HG03175 (cell line): ENCODE data around the gene SRD5A3.

Experiments
- ATAC-seq: cut with Tn5 transposase; IDR thresholded peaks from one replicate; pipeline ENCODE4 v1.9.1; 2021; ENCODE audit warnings: mild to moderate bottlenecking, moderate library complexity; ENCODE audit not compliant: unreplicated experiment

Gene SRD5A3

GRCh38 chr4:55372259-55372658 lies 26.2 kb downstream of the SRD5A3 start:
- ATAC-seq = no peak

GRCh38 chr4:55373461-55373860 lies 27.4 kb downstream of the SRD5A3 start:
- ATAC-seq = no peak

GRCh38 chr4:55376698-55377097 lies 30.7 kb downstream of the SRD5A3 start:
- ATAC-seq = no peak

- no peak for ATAC-seq
Observed at GRCh38 chr4:55378617-55379467, 32.8 kb downstream of the SRD5A3 start.

GRCh38 chr4:55380576-55380975 lies 34.5 kb downstream of the SRD5A3 start:
- ATAC-seq = no peak

- no peak for ATAC-seq
Observed at GRCh38 chr4:55381502-55381901, 35.5 kb downstream of the SRD5A3 start.

GRCh38 chr4:55382488-55383003 lies 36.5 kb downstream of the SRD5A3 start:
- no peak for ATAC-seq

- no peak for ATAC-seq
Observed at GRCh38 chr4:55385201-55385649, 39.2 kb downstream of the SRD5A3 start.

- ATAC-seq = peak; percentile 76
Observed at GRCh38 chr4:55386073-55386472, 40.0 kb downstream of the SRD5A3 start.

GRCh38 chr4:55386840-55387239 lies 40.8 kb downstream of the SRD5A3 start:
- ATAC-seq = no peak

GRCh38 chr4:55393461-55394320 lies 47.6 kb downstream of the SRD5A3 start:
- ATAC-seq = no peak

- ATAC-seq = peak; percentile 0
Observed at GRCh38 chr4:55395218-55395528, 49.1 kb downstream of the SRD5A3 start.

GRCh38 chr4:55395529-55396307 lies 49.7 kb downstream of the SRD5A3 start, which contains the start of gene TMEM165:
Gene TMEM165 (plus strand): TSS chr4:55395957. CDS start chr4:55396190, 233 bp downstream.
- ATAC-seq = peak; percentile 94

GRCh38 chr4:55396308-55397125 lies 50.5 kb downstream of the SRD5A3 start:
- ATAC-seq = peak; percentile 28

- ATAC-seq = no peak
Observed at GRCh38 chr4:55397126-55397436, 51.0 kb downstream of the SRD5A3 start.

GRCh38 chr4:55397520-55398321 lies 51.7 kb downstream of the SRD5A3 start:
- no peak for ATAC-seq

GRCh38 chr4:55398461-55398860 lies 52.4 kb downstream of the SRD5A3 start:
- no peak for ATAC-seq

GRCh38 chr4:55398966-55399365 lies 52.9 kb downstream of the SRD5A3 start:
- no peak for ATAC-seq

- ATAC-seq = no peak
Observed at GRCh38 chr4:55399581-55399980, 53.5 kb downstream of the SRD5A3 start.
